HL-60/S4 treated with retinoic acid at 250 ng/mL for 4 days and 3 days (cell line): ENCODE data around the gene LPAR1.

Experiments used
- in situ Hi-C: fragments of 300-500 bp; cut with MboI; formaldehyde crosslinking; loops from 2 replicates; pipeline ENCODE4 v1.7.0; 2022; ENCODE audit warnings: low sequenced_read_pairs

Gene LPAR1

GRCh38 chr9:111003182-111003581 lies 35.1 kb downstream of the LPAR1 start:
- in situ Hi-C loops, result no loop called here

DNA sequence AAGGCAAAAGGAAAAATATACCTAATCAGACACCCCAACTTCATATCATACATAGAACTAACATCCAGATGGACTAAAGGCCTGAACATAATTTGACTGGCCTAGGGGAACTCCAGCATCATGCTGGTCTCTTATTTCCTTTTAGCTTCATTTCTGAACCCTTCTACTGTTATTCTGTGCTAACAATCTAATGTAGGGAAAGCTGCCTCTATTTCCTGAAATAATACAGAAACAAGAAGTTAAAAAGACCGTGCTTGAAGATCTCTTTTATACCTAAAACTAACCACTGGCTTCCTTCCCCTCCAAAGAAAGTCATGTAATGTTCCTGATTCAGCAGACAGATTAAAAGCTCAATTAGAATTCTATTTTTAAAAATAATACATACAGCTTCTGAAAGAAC lies 36.7 kb downstream of the LPAR1 start:
- in situ Hi-C loops, result no loop called here

DNA sequence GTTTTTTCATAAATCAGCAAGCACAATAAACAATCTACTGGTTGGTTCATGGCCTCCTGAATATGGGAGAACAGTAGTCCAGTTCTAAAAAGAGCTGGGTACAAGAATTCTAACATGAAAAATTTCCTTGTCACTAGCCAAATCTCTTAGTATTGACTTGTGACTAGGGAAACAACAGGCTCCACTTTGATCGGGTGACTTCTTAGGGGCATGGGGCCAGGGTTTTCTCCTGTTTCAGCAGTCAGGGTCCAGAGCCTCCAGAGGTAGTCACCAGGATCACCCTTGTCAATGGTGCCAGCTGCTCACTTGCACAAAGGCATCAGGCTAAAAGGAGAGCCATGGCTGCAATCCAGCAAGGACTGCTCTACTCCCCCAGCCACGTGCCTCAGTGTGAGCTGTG lies 38.1 kb downstream of the LPAR1 start:
- in situ Hi-C loops, result no loop called here

DNA sequence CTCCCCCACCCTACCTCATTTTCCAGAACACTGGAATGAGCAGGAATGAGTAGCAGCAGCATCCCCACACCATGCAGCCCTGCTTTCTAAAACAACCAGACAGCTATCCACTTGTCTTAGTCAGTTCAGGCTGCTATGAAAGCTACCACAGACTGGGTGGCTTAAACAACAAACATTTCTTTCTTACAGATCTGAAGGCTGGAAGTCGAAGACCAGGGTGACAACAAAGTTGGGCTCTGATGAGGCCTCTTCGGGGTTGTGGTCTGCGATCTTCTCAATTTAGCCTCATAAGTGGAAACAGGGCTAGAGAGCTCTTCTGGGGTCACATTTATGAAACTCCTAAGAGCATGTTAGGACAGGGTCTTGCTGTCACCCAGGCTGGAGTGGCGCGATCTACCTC lies 38.9 kb downstream of the LPAR1 start:
- in situ Hi-C loops, result no loop called here

- in situ Hi-C loops, result no loop called here
These were observed 40.4 kb downstream of the LPAR1 start for GRCh38 chr9:110997847-110998246.

GRCh38 chr9:110996436-110997220 lies 41.6 kb downstream of the LPAR1 start:
- in situ Hi-C loops, result no loop called here

DNA sequence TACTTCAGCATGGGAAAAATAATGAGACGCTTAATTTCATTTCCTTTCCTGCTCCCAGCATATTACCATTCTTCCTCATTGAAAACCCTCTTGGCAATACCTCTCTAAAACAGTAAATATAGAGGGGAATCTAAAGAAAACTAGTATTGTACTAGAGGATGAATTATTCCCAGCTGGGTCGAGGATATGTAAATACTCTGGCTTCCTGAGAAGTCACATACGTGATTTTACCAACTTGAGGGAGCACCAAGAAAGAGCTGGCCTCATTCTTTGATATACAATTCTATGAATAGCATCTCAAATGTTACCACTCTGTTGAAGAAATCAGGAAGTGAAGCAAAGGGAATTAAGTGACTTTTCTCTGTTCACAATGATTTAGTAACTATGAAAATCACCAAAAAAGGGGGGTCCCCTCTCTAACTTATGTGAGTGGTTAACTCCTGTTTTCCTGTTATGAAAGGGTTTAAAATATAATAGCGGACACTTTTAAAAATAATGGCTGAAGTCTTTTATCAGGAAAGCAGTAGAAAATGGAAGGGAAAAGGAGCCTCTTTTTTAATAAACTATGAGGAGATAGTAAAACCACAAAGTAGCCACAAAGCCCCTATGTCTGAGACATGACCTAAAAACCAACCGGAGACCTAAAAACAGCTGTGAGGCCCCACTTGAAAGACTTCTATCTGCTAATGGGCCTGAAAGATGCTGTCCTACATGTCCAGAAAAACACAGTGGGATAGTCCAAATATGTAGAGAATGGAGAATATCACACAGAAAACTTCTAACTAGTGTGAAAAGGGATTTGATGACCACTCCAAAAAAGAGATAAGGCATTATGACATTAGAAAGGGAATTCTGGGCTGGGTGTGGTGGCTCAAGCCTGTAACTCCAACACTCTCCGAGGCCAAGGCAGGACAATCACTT lies 42.6 kb downstream of the LPAR1 start:
- in situ Hi-C loops, result no loop called here

- in situ Hi-C loops, result no loop called here
These were observed 43.5 kb downstream of the LPAR1 start for GRCh38 chr9:110994771-110995241.

- in situ Hi-C loops, result no loop called here
These were observed 47.8 kb downstream of the LPAR1 start for GRCh38 chr9:110990481-110990880.

- in situ Hi-C loops, result no loop called here
These were observed 51.7 kb downstream of the LPAR1 start for GRCh38 chr9:110986529-110986928.

DNA sequence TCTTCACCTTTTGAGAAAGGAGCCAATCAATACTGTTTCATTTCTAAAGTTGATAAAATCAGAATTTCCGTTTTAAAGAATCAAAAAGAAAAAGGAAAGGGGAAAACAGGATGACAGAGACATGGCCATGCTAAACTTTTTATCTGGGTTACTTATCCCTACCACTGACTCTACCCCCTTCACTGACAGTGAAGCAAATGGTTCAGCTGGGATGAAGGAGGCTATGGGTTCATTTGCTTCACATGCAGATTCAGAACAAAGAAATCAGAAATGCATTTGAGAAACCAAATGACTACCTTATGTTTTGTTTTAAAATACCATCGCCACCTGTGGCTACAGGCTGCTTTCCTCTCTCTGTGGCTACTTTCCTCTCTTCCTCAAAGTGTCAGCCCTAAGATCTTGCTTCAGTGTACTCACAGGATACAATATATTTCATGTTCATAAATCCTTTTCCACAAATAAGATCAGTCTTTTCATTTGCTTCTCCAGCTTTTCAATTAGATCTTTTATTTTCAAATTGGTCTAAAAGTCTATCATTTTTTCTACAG lies 53.3 kb downstream of the LPAR1 start:
- in situ Hi-C loops, result no loop called here

DNA sequence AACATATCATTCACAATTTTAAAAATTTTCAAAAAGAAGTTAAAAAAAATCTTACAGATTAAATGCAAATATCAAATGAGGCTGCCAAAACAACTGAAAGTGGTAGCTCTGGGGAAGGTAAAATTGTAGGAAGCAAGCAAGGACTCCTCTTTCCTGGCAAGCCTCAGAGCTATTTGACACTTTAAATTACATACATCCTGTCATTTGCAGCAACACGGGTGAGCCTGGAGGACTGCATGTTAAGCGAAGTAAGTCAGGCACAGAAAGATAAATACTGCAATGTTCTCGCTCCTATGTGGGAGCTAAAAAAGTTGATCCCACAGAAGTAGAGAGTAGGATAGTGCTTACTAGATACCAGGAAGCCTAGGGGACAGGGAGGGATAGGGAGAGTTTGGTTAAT lies 58.0 kb downstream of the LPAR1 start:
- in situ Hi-C loops, result no loop called here

- in situ Hi-C loops, result no loop called here
These were observed 58.6 kb downstream of the LPAR1 start for GRCh38 chr9:110979636-110980035.

DNA sequence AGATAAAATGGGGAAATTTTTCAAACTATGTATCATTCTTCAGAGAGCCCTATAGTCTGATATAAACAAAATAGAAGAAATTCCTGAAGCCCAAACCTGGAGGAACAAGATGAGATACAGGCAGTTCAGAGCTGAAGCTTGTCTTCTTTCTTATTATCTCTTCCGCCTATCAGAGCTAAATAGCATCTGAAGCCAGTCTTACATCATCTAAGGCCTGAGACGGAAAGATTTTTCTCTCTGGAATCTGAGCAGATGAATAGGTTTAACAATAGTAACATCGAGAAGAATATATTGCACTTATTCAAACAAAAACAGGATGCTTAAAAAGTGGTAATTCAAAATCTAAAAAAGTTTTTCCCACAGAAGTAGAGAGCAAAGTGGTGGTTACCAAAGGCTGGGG lies 59.8 kb downstream of the LPAR1 start:
- in situ Hi-C loops, result no loop called here

DNA sequence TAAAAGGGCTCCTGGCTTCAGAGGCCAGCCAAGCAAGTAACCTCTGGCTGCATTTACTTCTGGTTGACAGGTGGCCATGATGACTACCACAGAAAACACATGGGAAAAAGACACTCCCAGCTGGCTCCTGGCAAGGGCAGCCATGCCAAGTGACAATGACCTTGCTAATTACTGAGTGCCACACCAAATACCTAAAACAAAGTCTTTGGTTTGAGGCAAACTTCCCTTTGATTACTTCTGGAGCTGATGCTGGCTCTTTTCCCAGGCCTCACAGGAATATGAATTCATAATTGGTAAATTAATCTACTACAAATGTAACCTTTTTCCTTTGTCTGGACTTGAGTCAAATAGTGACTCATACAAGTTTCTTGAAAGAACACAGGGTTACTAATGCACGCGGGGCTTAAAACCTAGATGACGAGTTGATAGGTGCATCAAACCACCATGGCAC lies 61.0 kb downstream of the LPAR1 start:
- in situ Hi-C loops, result no loop called here

- in situ Hi-C loops, result no loop called here
These were observed 62.3 kb downstream of the LPAR1 start for GRCh38 chr9:110975969-110976368.

- in situ Hi-C loops, result no loop called here
These were observed 63.0 kb downstream of the LPAR1 start for GRCh38 chr9:110975278-110975677.

- in situ Hi-C loops, result no loop called here
These were observed 66.6 kb downstream of the LPAR1 start for GRCh38 chr9:110971705-110972104.

DNA sequence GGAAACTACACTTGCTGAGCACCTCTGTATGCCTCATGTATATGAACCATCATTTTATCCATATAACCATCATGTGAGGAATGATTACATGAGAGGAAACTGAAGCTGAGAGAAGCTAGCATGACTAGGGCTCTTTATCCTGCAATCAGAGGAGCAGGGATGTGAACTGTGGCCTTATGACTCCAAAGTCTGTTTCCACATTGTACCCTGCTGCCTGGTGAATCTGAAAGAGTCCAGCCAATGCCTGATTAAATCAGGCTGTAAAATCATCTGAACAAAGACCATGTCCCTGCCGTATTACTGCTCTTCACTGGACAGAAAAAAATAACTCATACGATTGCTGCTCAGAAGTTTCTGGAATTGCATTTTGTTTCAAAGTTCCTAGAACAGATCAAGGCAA lies 67.0 kb downstream of the LPAR1 start:
- in situ Hi-C loops, result no loop called here

DNA sequence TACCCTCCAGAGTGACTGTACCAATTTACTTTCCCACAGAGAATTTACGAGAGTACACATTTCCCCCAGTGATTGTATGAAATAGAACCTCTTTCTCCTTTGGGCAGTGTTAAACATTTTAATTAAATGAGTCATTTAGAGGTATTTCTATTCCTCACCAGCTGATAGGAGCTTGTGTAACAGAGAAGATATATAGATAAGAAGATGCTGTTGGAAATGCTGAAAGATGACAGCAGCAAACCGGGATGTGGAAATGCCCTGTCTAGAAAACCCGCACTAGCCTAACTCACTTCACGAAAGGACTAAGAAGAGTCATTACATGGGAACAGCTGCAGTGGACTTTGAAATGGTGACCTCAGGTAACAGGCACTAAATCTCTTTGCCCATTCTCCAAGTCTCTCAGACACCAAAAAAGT lies 68.3 kb downstream of the LPAR1 start:
- in situ Hi-C loops, result no loop called here

DNA sequence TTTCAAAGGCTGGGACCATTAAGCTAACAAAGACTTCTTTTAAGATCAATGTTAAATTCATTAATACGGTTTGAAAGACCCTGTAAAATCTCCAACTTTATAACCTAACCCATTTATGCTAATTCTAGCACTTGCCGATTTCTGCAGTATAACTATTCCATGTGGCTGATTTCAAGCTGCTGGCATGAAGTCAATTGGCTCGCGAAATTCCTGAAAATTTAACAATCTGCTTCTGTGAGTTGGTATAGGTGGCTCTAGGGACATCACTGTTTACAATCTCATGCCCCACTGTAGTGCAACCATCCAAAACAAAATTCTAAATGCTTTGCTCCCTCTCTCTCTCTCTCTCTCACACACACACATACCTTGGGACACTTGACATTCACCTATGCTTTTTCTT lies 70.2 kb downstream of the LPAR1 start:
- in situ Hi-C loops, result no loop called here

- in situ Hi-C loops, result no loop called here
These were observed 71.1 kb downstream of the LPAR1 start for GRCh38 chr9:110967196-110967595.
